Trophoblast cell (in vitro differentiated cells and primary cell): ENCODE data around the gene TTC24. TPM values are rescaled to one million over a fixed set of nuclear protein-coding genes. Genes with fewer than 3 reads are reported as not detected.

Source experiments
- DNase-seq, 2 donors: peaks; one replicate each; pipeline ENCODE4 v3.0.0-alpha.2; 2016
- H2AFZ ChIP-seq: 2 replicates; pipeline ENCODE4 v1.6.1; 2013; ENCODE audit warnings: low read length, moderate library complexity, mild to moderate bottlenecking; ENCODE audit not compliant: insufficient read depth, poor library complexity
- H2AK5ac ChIP-seq: 2 replicates; pipeline ENCODE4 v1.6.1; 2013; ENCODE audit warnings: mild to moderate bottlenecking, low read length
- H2BK120ac ChIP-seq: 2 replicates; pipeline ENCODE4 v1.6.1; 2013; ENCODE audit warnings: low read length, mild to moderate bottlenecking, moderate library complexity; ENCODE audit not compliant: insufficient read depth, poor library complexity
- H2BK12ac ChIP-seq: 2 replicates; pipeline ENCODE4 v1.6.1; 2013; ENCODE audit warnings: mild to moderate bottlenecking, low read length, moderate library complexity
- H2BK5ac ChIP-seq: 2 replicates; pipeline ENCODE4 v1.6.1; 2013; ENCODE audit warnings: low read length, low read depth, moderate library complexity, mild to moderate bottlenecking; ENCODE audit not compliant: poor library complexity
- H3K14ac ChIP-seq: 2 replicates; pipeline ENCODE4 v1.6.1; 2013; ENCODE audit warnings: mild to moderate bottlenecking, low read length
- H3K18ac ChIP-seq: 2 replicates; pipeline ENCODE4 v1.6.1; 2013; ENCODE audit warnings: mild to moderate bottlenecking, low read length
- H3K23ac ChIP-seq: 2 replicates; pipeline ENCODE4 v1.6.1; 2013; ENCODE audit warnings: low read length
- H3K27ac ChIP-seq: 2 replicates; pipeline ENCODE4 v1.5.1; 2013; ENCODE audit warnings: low read depth, mild to moderate bottlenecking, inconsistent platforms, low read length, moderate library complexity
- H3K27me3 ChIP-seq: 2 replicates; pipeline ENCODE4 v1.6.1; 2013; ENCODE audit warnings: inconsistent platforms, mild to moderate bottlenecking, low read length, moderate library complexity; ENCODE audit not compliant: insufficient read depth
- H3K36me3 ChIP-seq, 2 experiments: 1 replicate in 1 of 2; 2 replicates in 1 of 2; pipeline ENCODE4 v1.6.1; 2013; ENCODE audit warnings: low read length in 2 of 2, mild to moderate bottlenecking in 2 of 2, moderate library complexity in 1 of 2; ENCODE audit not compliant: insufficient read depth in 2 of 2, control insufficient read depth in 1 of 2
- H3K4ac ChIP-seq: 2 replicates; pipeline ENCODE4 v1.6.1; 2013; ENCODE audit warnings: low read depth, mild to moderate bottlenecking, low read length, moderate library complexity
- H3K4me1 ChIP-seq, 2 experiments: 1 replicate in 1 of 2; 2 replicates in 1 of 2; pipeline ENCODE4 v1.6.1; 2013; ENCODE audit warnings: low read length in 2 of 2, mild to moderate bottlenecking in 2 of 2, moderate library complexity in 1 of 2; ENCODE audit not compliant: insufficient read depth in 2 of 2, control insufficient read depth in 1 of 2
- H3K4me2 ChIP-seq: 2 replicates; pipeline ENCODE4 v1.6.1; 2013; ENCODE audit warnings: inconsistent platforms, mild to moderate bottlenecking, low read length, moderate library complexity
- H3K4me3 ChIP-seq: 2 replicates; pipeline ENCODE4 v1.5.1; 2013; ENCODE audit warnings: mild to moderate bottlenecking, low read depth, low read length, inconsistent platforms
- H3K79me1 ChIP-seq: one replicate; pipeline ENCODE4 v1.6.1; 2013; ENCODE audit warnings: low read length
- H3K79me2 ChIP-seq: 2 replicates; pipeline ENCODE4 v1.6.1; 2013; ENCODE audit warnings: low read length, mild to moderate bottlenecking; ENCODE audit not compliant: control insufficient read depth, insufficient read depth, poor library complexity
- H3K9ac ChIP-seq: 2 replicates; pipeline ENCODE4 v1.6.1; 2013; ENCODE audit warnings: mild to moderate bottlenecking, low read length
- H3K9me3 ChIP-seq: 2 replicates; pipeline ENCODE4 v1.6.1; 2013; ENCODE audit warnings: low read depth, mild to moderate bottlenecking, control low read depth, inconsistent platforms, low read length; ENCODE audit not compliant: insufficient read depth
- H4K12ac ChIP-seq: 2 replicates; pipeline ENCODE4 v1.6.1; 2013; ENCODE audit warnings: low read depth, mild to moderate bottlenecking, low read length, moderate library complexity
- H4K8ac ChIP-seq: 2 replicates; pipeline ENCODE4 v1.6.1; 2013; ENCODE audit warnings: low read depth, mild to moderate bottlenecking, low read length, moderate library complexity
- H4K91ac ChIP-seq: one replicate; pipeline ENCODE4 v1.6.1; 2013; ENCODE audit warnings: low read depth, mild to moderate bottlenecking, low read length, moderate library complexity
- WGBS: extraction: QIAGEN DNeasy Blood & Tissue Kit; methylation state at CpG from one replicate; pipeline ENCODE4 v1.1.7; 2013; ENCODE audit warnings: missing lambda C conversion rate; ENCODE audit not compliant: insufficient read length, insufficient coverage; ENCODE audit errors: extremely low coverage; 5-methylcytosine and 5-hydroxymethylcytosine counted together
- polyA plus RNA-seq: library from polyadenylated mRNA; stranded (reverse); fragments of 200-250 nt; gene quantifications from 2 replicates; pipeline ENCODE4 v1.2.3, GENCODE V29; 2013

TTC24 gene
- not detected in 2 replicates for polyA plus RNA-seq

DNA sequence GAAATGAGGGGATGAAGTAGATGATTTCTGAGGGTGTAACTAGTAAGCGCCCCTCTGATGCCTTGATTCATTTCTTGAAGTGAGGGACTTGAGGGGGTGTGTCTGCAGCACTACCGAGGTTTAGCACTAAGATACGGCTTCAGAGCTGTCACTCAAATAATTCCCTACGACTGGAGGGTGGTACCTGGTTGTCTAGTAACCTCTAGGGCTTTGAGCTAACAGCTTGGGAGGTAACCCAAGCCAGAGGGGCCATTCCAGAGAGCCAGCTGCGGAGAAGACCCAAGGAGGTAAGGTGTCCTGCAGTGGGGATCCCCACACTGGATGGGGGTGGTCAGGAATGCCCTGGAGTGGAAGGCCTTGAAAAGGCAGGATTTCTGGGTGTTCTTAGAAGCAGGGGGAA, at the start of gene TTC24:
TSS of gene TTC24 (plus strand) at position 252 of the 400 bp plus-strand sequence. CDS start 1,642 bp downstream, outside the sequence.
- H3K79me2 ChIP-seq = no peaks in the 10 kb centered on the region
- no peak within 1 kb of the TSS for H2AFZ ChIP-seq
- H3K4ac ChIP-seq = no peak within 1 kb of the TSS
- no peaks in the 10 kb centered on the region for H3K36me3 ChIP-seq
- no peak within 1 kb of the TSS for H3K27ac ChIP-seq
- no peak within 1 kb of the TSS for H4K8ac ChIP-seq
- no peaks in the 10 kb centered on the region for H3K79me1 ChIP-seq
- no peak within 1 kb of the TSS for H3K9ac ChIP-seq
- H2BK5ac ChIP-seq = no peak within 1 kb of the TSS
- H4K12ac ChIP-seq = no peak within 1 kb of the TSS
- no peak within 1 kb of the TSS for H3K23ac ChIP-seq
- no peak within 1 kb of the TSS for H2BK120ac ChIP-seq
- H3K4me2 ChIP-seq = no peak within 1 kb of the TSS
- no peak within 1 kb of the TSS for H2BK12ac ChIP-seq
- no peak within 1 kb of the TSS for H3K18ac ChIP-seq
- H2AK5ac ChIP-seq = no peak within 1 kb of the TSS
- no CpG with 5 or more reads among the region's 5 CpGs for WGBS
- H3K9me3 ChIP-seq = no peaks in the 10 kb centered on the region
- H3K14ac ChIP-seq = no peak within 1 kb of the TSS
- no peaks in the 10 kb centered on the region for H3K4me1 ChIP-seq
- DNase-seq = no peak
- no peak within 1 kb of the TSS for H4K91ac ChIP-seq
- H3K27me3 ChIP-seq = no peaks in the 10 kb centered on the region
- no peak within 1 kb of the TSS for H3K4me3 ChIP-seq

DNA sequence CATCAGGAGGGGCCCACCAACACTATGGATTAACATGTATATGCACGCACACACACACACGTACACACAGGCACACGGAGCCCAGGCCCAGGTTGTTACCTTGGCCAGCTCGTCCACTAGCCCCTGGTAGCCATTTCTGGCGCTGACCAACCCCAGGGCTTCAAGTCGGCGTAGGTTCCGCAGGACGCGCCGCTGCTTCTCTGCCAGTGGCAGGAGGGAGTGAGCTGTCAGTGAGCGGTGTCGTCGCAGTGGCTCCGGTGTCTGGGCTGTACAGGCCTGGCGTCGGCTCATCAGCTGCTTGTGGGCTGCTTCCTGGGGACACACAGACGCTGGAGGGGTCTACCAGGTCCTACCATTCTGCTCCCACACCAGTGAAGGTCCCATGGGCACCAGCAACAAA, 49.5 kb upstream of the TTC24 start:
- peaks cover 66 to 75% of the 10 kb centered on the region in 2 experiments for H3K36me3 ChIP-seq
- no peak overlapping the region for H4K91ac ChIP-seq
- no peak overlapping the region for H2BK120ac ChIP-seq
- no peak overlapping the region for H2BK5ac ChIP-seq
- H3K27ac ChIP-seq = no peak overlapping the region
- H3K4me2 ChIP-seq = no peak overlapping the region
- no peak overlapping the region for H2BK12ac ChIP-seq
- H3K79me1 ChIP-seq = no peaks in the 10 kb centered on the region
- no peak overlapping the region for H4K12ac ChIP-seq
- H3K18ac ChIP-seq = no peak overlapping the region
- H3K4ac ChIP-seq = no peak overlapping the region
- H3K9me3 ChIP-seq = peaks cover 2% of the 10 kb centered on the region
- H3K4me1 ChIP-seq = no peaks in the 10 kb centered on the region
- no peaks in the 10 kb centered on the region for H3K27me3 ChIP-seq
- no peak overlapping the region for H2AFZ ChIP-seq
- no peak overlapping the region for H3K4me3 ChIP-seq
- H3K14ac ChIP-seq = no peak overlapping the region
- H3K9ac ChIP-seq = no peak overlapping the region
- DNase-seq = no peak
- WGBS = no CpG with 5 or more reads among the region's 18 CpGs
- no peak overlapping the region for H4K8ac ChIP-seq
- no peaks in the 10 kb centered on the region for H3K79me2 ChIP-seq
- H2AK5ac ChIP-seq = no peak overlapping the region
- no peak overlapping the region for H3K23ac ChIP-seq

DNA sequence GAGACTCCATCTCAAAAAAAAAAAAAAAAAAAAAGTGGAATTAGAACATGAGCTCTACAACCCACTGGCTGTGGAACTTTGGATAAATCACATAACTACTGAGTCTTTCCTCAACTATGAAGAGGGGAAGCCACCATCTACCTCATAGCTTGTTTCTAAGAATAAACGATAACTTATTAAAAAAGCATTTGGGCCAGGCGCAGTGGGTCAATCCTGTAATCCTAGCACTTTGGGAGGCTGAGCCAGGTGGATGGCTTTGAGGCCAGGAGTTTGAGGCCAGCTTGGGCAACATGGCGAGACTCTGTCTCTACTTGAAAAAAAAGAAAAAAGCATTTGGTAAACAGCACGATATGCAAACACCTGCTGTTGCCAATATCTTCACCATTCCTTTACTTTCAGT, 47.1 kb upstream of the TTC24 start:
- no peak overlapping the region for H3K18ac ChIP-seq
- no peak overlapping the region for H3K4me2 ChIP-seq
- H2BK12ac ChIP-seq = no peak overlapping the region
- DNase-seq = no peak
- H3K36me3 ChIP-seq = peaks cover 68 to 78% of the 10 kb centered on the region in 2 experiments
- H3K27me3 ChIP-seq = no peaks in the 10 kb centered on the region
- no peaks in the 10 kb centered on the region for H3K4me1 ChIP-seq
- no peak overlapping the region for H4K91ac ChIP-seq
- no peak overlapping the region for H3K9ac ChIP-seq
- H3K23ac ChIP-seq = no peak overlapping the region
- no peak overlapping the region for H2AFZ ChIP-seq
- H3K9me3 ChIP-seq = no peaks in the 10 kb centered on the region
- H3K79me2 ChIP-seq = no peaks in the 10 kb centered on the region
- WGBS = no CpG with 5 or more reads among the region's 4 CpGs
- H3K4ac ChIP-seq = no peak overlapping the region
- no peak overlapping the region for H3K27ac ChIP-seq
- no peak overlapping the region for H2AK5ac ChIP-seq
- H2BK5ac ChIP-seq = no peak overlapping the region
- H4K8ac ChIP-seq = no peak overlapping the region
- no peak overlapping the region for H3K4me3 ChIP-seq
- no peak overlapping the region for H3K14ac ChIP-seq
- H3K79me1 ChIP-seq = no peaks in the 10 kb centered on the region
- H4K12ac ChIP-seq = no peak overlapping the region
- H2BK120ac ChIP-seq = no peak overlapping the region

- DNase-seq = no peak
- no CpG with 5 or more reads among the region's 11 CpGs for WGBS
Observed at GRCh38 chr1:156533568-156534220, 45.8 kb upstream of the TTC24 start.

More at GRCh38 chr1:156533568-156534220, 45.8 kb upstream of the TTC24 start:
- H2BK12ac ChIP-seq = no peak overlapping the region
- H3K36me3 ChIP-seq = peaks cover 64 to 70% of the 10 kb centered on the region in 2 experiments
- H3K4me2 ChIP-seq = no peak overlapping the region
- H4K91ac ChIP-seq = no peak overlapping the region
- H3K4ac ChIP-seq = no peak overlapping the region
- no peaks in the 10 kb centered on the region for H3K27me3 ChIP-seq
- H3K14ac ChIP-seq = no peak overlapping the region
- no peaks in the 10 kb centered on the region for H3K4me1 ChIP-seq
- no peaks in the 10 kb centered on the region for H3K9me3 ChIP-seq
- no peak overlapping the region for H3K4me3 ChIP-seq
- no peak overlapping the region for H3K23ac ChIP-seq
- no peak overlapping the region for H3K18ac ChIP-seq
- no peak overlapping the region for H2AFZ ChIP-seq
- no peak overlapping the region for H3K9ac ChIP-seq
- H3K27ac ChIP-seq = no peak overlapping the region
- H4K8ac ChIP-seq = no peak overlapping the region
- H3K79me1 ChIP-seq = no peaks in the 10 kb centered on the region
- no peak overlapping the region for H4K12ac ChIP-seq
- H2AK5ac ChIP-seq = no peak overlapping the region
- no peak overlapping the region for H2BK5ac ChIP-seq
- no peaks in the 10 kb centered on the region for H3K79me2 ChIP-seq
- no peak overlapping the region for H2BK120ac ChIP-seq
